ENCODE results near the gene ODAM.
"Not testable (repeated sequence)": the region's sequence is repeated elsewhere in the genome, so short reads cannot be mapped to it uniquely, and the experiment has no call there.

- not testable (repeated sequence) for TF ChIP-seq POLR2A, CTCF, EP300, POLR2AphosphoS5 (IDR thresholded peaks at IDR 0.05)
Observed at GRCh38 chr4:70216550-70216949, 21.0 kb downstream of the ODAM start.
